ENCODE measurements around the gene SAFB2.

SAFB2 gene

GRCh38 chr19:5631567-5632240, 9.1 kb upstream of the SAFB2 start:
- no peak for TF ChIP-seq EZH2 (IDR thresholded peaks at IDR 0.05; ENCODE audit: borderline replicate concordance, low read length)
- TF ChIP-seq, protein P1, sequence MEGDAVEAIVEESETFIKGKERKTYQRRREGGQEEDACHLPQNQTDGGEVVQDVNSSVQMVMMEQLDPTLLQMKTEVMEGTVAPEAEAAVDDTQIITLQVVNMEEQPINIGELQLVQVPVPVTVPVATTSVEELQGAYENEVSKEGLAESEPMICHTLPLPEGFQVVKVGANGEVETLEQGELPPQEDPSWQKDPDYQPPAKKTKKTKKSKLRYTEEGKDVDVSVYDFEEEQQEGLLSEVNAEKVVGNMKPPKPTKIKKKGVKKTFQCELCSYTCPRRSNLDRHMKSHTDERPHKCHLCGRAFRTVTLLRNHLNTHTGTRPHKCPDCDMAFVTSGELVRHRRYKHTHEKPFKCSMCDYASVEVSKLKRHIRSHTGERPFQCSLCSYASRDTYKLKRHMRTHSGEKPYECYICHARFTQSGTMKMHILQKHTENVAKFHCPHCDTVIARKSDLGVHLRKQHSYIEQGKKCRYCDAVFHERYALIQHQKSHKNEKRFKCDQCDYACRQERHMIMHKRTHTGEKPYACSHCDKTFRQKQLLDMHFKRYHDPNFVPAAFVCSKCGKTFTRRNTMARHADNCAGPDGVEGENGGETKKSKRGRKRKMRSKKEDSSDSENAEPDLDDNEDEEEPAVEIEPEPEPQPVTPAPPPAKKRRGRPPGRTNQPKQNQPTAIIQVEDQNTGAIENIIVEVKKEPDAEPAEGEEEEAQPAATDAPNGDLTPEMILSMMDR (IDR thresholded peaks at IDR 0.05; ENCODE audit: low read length), result no peak
- Histone ChIP-seq H4K20me1 (ENCODE audit: insufficient read depth, low read length) (peaks cover 19% of the 10 kb centered on the region; the same call in 1 of the 2 replicates), H3K9ac (ENCODE audit: low read length) (no peak overlapping the region), H3K27me3 (ENCODE audit: insufficient read depth, low read length) (no peaks in the 10 kb centered on the region), H3F3A (ENCODE audit: insufficient read depth, low read length) (no peaks in the 10 kb centered on the region; the same call in 1 of the 2 replicates), H3K36me3 (ENCODE audit: insufficient read depth, low read length) (peaks cover 88% of the 10 kb centered on the region), H3K4me3 (ENCODE audit: low read depth, low read length, poor library complexity, severe bottlenecking) (no peak overlapping the region), H3K79me2 (ENCODE audit: insufficient read depth, low read length) (peaks cover 100% of the 10 kb centered on the region), H3K4me2 (ENCODE audit: low read length) (no peak overlapping the region), H3K27ac (ENCODE audit: low read depth, low read length, poor library complexity, severe bottlenecking) (no peak overlapping the region), H3K9me3 (ENCODE audit: low read length) (no peaks in the 10 kb centered on the region), H2AFZ (ENCODE audit: low read length) (no peak overlapping the region), H3K4me1 (ENCODE audit: insufficient read depth, low read length, severe bottlenecking) (peaks cover 32% of the 10 kb centered on the region), H3K9me2 (ENCODE audit: low read depth, low read length) (no peaks in the 10 kb centered on the region)

- H3K27me3 ChIP-seq (ENCODE audit: insufficient read depth, low read length), result no peaks in the 10 kb centered on the region
- peak overlapping the region; percentile 49 for H3K27ac ChIP-seq (ENCODE audit: low read depth, low read length, poor library complexity, severe bottlenecking)
- peaks cover 100% of the 10 kb centered on the region for H3K79me2 ChIP-seq (ENCODE audit: insufficient read depth, low read length)
- peak overlapping the region; percentile 28; the same call in 1 of the 2 replicates for H3K4me2 ChIP-seq (ENCODE audit: low read length)
- no peak overlapping the region for H2AFZ ChIP-seq (ENCODE audit: low read length)
- H3K9me2 ChIP-seq (ENCODE audit: low read depth, low read length), result no peaks in the 10 kb centered on the region
- H3K4me3 ChIP-seq (ENCODE audit: low read depth, low read length, poor library complexity, severe bottlenecking), result no peak overlapping the region
- peaks cover 57% of the 10 kb centered on the region for H3K4me1 ChIP-seq (ENCODE audit: insufficient read depth, low read length, severe bottlenecking)
- H3F3A ChIP-seq (ENCODE audit: insufficient read depth, low read length), result no peaks in the 10 kb centered on the region
- no peak for TF ChIP-seq EZH2 (IDR thresholded peaks at IDR 0.05; ENCODE audit: borderline replicate concordance, low read length)
- TF ChIP-seq, protein P1 (IDR thresholded peaks at IDR 0.05; ENCODE audit: low read length), result no peak
- H3K36me3 ChIP-seq (ENCODE audit: insufficient read depth, low read length), result peaks cover 91% of the 10 kb centered on the region
- no peak overlapping the region; the same call in 1 of the 2 replicates for H3K9ac ChIP-seq (ENCODE audit: low read length)
- peaks cover 11% of the 10 kb centered on the region; the same call in 1 of the 2 replicates for H4K20me1 ChIP-seq (ENCODE audit: insufficient read depth, low read length)
- H3K9me3 ChIP-seq (ENCODE audit: low read length), result no peaks in the 10 kb centered on the region
Observed at GRCh38 chr19:5628919-5629481, 6.4 kb upstream of the SAFB2 start.

GRCh38 chr19:5628461-5628860, 5.9 kb upstream of the SAFB2 start:
- Histone ChIP-seq H3K9me3 (ENCODE audit: low read length) (no peaks in the 10 kb centered on the region), H3K9ac (ENCODE audit: low read length) (no peak overlapping the region; the same call in 1 of the 2 replicates), H3K27ac (ENCODE audit: low read depth, low read length, poor library complexity, severe bottlenecking) (peak overlapping the region; percentile 49), H3K9me2 (ENCODE audit: low read depth, low read length) (no peaks in the 10 kb centered on the region), H3K4me2 (ENCODE audit: low read length) (peak overlapping the region; percentile 28; the same call in 1 of the 2 replicates), H3K79me2 (ENCODE audit: insufficient read depth, low read length) (peaks cover 100% of the 10 kb centered on the region), H3F3A (ENCODE audit: insufficient read depth, low read length) (no peaks in the 10 kb centered on the region), H3K27me3 (ENCODE audit: insufficient read depth, low read length) (no peaks in the 10 kb centered on the region), H2AFZ (ENCODE audit: low read length) (no peak overlapping the region), H3K36me3 (ENCODE audit: insufficient read depth, low read length) (peaks cover 96% of the 10 kb centered on the region), H3K4me3 (ENCODE audit: low read depth, low read length, poor library complexity, severe bottlenecking) (no peak overlapping the region), H3K4me1 (ENCODE audit: insufficient read depth, low read length, severe bottlenecking) (peaks cover 57% of the 10 kb centered on the region), H4K20me1 (ENCODE audit: insufficient read depth, low read length) (peaks cover 11% of the 10 kb centered on the region; the same call in 1 of the 2 replicates)
- TF ChIP-seq, protein P1 (IDR thresholded peaks at IDR 0.05; ENCODE audit: low read length), result no peak
- TF ChIP-seq EZH2 (IDR thresholded peaks at IDR 0.05; ENCODE audit: borderline replicate concordance, low read length), result no peak
